GM18951 (cell line): ENCODE results near the gene TMEM25.
A peak's percentile ranks its signal among the peaks of the same experiment; 100 is the strongest.
"Not testable (repeated sequence)": the region's sequence is repeated elsewhere in the genome, so short reads cannot be mapped to it uniquely, and the experiment has no call there.

Experiments
- POLR2A ChIP-seq: IDR thresholded peaks from 4 replicates; pipeline ENCODE4 v1.6.1; 2011; ENCODE audit warnings: mild to moderate bottlenecking; ENCODE audit not compliant: insufficient read length, insufficient read depth; ENCODE audit errors: extremely low read depth
- in situ Hi-C: fragments of 300-500 bp; cut with MboI; formaldehyde crosslinking; loops from one replicate; pipeline ENCODE4 v1.12.0; 2022; ENCODE audit warnings: low sequenced_read_pairs, mixed read lengths, inconsistent platforms; ENCODE audit not compliant: unreplicated experiment

The TMEM25 gene

DNA sequence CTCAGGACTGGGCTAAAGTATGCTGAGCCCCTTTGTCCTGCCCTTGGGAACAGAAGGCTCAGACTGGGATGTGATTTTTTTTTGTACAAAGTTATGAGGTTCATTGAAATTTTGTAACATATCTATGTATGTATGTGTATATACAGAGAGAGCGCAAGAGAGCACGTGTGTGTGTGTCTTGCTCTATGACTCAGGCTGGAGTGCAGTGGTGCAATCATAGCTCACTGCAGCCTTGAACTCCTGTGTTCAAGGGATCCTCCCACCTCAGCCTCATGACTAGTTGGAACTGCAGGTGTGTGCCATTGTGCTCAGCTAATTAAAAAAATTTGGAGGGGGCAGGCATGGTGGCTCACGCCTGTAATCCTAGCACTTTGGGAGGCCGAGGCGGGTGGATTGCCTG lies 5.7 kb downstream of the TMEM25 start:
- no peak for TF ChIP-seq POLR2A
- in situ Hi-C loops = no loop called here

- TF ChIP-seq POLR2A = no peak
- in situ Hi-C loops = no loop called here
Measured at GRCh38 chr11:118537409-118537980, 6.5 kb downstream of the TMEM25 start.

DNA sequence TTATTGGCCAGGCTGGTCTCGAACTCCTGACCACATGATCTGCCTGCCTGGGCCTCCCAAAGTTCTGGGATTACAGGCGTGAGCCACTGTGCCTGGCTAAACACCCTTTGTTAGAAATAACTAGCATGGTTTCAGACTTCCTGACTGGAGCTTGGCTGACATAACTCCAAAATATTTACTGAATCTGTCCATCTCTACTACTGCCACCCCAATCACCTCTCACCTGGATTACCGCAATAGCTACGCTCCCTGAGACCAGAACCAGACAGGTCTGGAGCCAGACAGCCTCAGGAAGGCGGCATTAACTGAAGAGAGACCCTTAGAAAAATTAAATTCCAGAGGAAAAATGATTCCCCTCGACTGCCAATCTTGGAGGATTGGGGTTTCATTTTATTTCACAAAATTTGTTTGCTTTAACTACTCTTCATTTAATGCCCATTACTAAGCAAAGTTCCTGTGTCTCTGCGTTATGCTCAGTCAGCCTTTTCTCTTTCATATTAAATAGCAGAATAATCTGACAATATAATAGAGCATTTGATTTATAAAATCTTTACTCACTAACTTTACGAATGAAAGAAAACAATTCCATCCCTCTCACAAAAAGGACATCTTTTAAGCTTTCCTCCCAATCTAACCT lies 13.1 kb downstream of the TMEM25 start:
- TF ChIP-seq POLR2A = no peak
- in situ Hi-C loops = no loop called here

DNA sequence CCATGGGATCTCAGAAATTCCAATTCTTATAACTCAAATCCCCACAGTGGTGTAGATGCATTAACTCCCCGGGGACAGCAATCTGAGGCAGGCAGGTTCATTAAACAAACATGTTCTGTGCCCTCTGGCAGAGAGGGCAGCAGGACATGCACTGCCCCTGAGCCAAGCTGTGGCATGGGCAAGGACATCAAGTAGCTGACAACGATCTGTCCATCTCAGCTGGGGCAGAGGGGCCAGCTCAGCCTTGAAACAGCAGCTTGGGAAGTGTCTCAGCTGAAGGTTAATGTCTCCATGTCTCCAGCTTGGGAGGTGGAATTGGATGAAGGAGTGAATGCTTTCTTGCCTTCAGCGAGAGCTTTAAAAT lies 13.6 kb downstream of the TMEM25 start:
- TF ChIP-seq POLR2A = no peak
- in situ Hi-C loops = no loop called here

GRCh38 chr11:118545533-118545932 lies 14.5 kb downstream of the TMEM25 start:
- TF ChIP-seq POLR2A = no peak
- in situ Hi-C loops = no loop called here

DNA sequence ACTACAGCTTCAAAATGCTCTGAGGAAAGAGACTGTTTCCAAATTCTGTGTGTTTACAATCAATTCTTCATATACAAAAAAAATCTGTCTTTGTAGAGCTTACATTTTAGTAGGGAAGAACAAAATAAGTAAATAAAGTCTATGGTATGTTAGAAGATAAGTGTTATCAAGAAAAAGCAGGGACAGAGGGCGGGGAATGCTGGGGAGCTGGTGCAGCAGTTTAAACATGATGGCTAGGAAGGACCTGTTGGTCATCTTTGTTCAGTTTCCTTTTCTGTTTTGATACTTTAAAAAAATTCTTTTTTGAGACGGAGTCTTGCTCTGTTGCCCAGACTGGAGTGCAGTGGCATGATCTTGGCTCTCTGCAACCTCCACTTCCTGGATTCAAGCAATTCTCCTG lies 16.1 kb downstream of the TMEM25 start:
- in situ Hi-C loops = no loop called here
- TF ChIP-seq POLR2A = no peak

GRCh38 chr11:118552341-118552740 lies 21.3 kb downstream of the TMEM25 start:
- in situ Hi-C loops = no loop called here
- no peak for TF ChIP-seq POLR2A

DNA sequence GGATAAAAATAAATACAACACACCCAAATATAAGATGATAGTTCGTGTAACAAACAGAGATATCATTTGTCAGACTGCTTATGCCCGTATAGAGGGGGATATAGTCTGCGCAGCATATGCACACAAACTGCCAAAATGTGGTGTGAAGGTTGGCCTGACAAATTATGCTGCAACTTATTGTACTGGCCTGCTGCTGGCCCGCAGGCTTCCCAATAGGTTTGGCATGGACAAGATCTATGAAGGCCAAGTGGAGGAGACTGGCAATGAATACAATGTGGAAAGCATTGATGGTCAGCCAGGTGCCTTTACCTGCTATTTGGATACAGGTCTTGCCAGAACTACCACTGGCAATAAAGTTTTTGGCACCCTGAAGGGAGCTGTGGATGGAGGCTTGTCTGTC lies 29.8 kb downstream of the TMEM25 start:
- in situ Hi-C loops = no loop called here
- no peak for TF ChIP-seq POLR2A

GRCh38 chr11:118565051-118565450 lies 34.1 kb downstream of the TMEM25 start:
- in situ Hi-C loops = no loop called here
- TF ChIP-seq POLR2A = no peak

- in situ Hi-C loops = no loop called here
- no peak for TF ChIP-seq POLR2A
Measured at GRCh38 chr11:118569670-118570069, 38.7 kb downstream of the TMEM25 start.

DNA sequence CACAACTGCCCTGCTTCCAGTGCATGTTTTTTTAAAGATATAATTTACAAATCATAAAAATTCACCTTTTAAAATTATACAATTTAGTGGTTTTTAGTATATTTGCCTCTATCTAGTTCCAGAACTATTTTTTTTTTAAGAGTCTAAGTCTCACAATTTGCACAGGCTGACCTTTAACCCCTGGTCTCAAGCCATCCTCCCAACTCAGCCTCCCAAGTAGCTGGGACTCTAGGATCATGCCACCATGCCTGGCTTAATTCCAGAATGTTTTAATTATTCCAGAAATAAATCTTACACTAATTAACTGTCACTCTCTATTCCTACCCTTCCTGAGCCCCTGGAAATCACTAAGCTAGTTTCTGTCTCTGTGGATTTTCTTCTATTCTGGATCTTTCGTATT lies 39.8 kb downstream of the TMEM25 start:
- TF ChIP-seq POLR2A = no peak
- in situ Hi-C loops = no loop called here

DNA sequence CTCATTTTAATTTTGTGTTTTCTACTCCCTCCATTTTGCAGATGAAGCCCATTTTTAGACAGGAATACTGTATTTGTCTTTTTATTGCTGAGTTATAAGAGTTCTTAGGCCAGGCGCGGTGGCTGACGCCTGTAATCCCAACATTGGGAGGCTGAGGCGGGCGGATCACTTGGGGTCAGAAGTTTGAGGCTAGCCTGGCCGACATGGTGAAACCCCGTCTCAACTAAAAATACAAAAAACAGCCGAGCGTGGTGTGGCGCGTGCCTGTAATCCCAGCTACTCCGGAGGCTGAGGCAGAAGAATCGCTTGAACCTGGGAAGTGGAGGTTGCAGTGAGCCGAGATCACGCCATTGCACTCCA lies 40.7 kb downstream of the TMEM25 start:
- in situ Hi-C loops = not testable (repeated sequence)

DNA sequence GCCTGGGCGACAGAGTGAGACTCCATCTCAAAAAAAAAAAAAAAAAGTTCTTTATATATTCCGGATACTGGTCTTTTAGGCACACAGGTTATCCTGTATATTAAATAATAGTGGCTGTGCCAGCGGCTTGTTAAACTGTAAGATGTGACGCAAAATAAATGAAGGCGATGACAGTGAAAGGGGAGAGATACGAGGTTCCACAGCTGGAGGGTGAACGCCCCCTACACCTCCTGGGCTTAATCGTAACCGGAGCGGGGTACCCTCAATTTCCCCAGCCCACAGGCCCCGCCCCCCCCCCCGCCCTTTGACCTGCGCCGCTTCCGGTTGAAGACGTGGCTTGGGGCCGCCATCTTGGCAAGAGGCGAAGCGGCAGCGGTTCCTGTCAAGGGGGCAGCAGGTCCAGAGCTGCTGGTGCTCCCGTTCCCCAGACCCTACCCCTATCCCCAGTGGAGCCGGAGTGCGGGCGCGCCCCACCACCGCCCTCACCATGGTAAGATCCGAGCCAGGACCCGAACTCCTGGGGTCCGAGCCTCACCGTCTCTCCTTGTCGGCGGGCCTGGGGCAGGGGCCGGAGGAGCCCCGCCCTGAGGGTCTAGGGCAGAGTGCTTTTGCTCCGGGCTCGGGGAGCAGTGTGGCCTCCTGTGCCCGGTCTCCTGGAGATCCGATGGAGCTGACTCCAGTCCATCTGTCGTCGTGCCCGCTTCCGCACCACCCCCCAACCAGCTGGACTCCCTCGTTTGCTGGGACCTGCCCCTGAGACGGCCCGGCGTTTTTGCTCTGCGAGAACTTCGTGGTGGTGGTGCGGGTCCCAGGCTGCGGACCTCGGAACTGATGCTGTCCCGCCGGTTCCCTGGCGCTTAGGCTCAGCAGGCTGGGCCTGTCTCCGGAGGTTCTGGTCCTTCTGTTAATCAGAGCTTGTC lies 41.3 kb downstream of the TMEM25 start, which contains the start of gene ARCN1:
Gene ARCN1 (plus strand): TSS at position 349 of the 920 bp plus-strand sequence. CDS start 139 bp downstream, at position 488.
- in situ Hi-C loops = no loop called here

More for the DNA sequence above, 41.3 kb downstream of the TMEM25 start, which contains the start of gene ARCN1:
- peak; percentile 93 for TF ChIP-seq POLR2A
